ENCODE measurements around the gene AMBRA1.

DNA sequence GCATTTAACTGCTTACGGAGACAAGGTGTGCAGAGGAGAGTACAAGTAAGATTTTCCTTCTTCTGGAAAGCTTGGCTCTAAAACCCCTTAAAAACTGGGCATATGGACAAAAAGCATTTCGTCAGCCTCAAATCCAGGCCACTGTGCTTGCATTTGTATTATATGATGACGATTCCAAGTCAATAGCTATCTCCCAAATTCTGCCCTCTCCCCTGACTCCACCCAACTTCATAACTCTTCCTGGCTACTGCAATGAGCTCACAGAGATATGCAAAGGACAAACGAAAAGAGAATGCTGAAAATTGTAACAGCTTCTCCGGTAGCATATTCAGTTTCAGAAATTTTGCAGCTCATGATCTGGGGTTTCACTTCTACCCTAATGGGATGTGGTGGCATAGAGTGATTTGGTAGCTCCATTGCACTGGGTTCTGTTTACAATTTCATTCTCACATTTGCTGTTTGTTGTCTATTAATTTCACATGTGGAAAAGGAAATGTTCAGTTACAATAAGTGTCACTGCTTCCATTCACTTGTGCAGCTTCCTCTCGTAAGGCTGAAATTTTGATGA is 156.6 kb downstream of the AMBRA1 start:
- TF ChIP-seq, protein P1, sequence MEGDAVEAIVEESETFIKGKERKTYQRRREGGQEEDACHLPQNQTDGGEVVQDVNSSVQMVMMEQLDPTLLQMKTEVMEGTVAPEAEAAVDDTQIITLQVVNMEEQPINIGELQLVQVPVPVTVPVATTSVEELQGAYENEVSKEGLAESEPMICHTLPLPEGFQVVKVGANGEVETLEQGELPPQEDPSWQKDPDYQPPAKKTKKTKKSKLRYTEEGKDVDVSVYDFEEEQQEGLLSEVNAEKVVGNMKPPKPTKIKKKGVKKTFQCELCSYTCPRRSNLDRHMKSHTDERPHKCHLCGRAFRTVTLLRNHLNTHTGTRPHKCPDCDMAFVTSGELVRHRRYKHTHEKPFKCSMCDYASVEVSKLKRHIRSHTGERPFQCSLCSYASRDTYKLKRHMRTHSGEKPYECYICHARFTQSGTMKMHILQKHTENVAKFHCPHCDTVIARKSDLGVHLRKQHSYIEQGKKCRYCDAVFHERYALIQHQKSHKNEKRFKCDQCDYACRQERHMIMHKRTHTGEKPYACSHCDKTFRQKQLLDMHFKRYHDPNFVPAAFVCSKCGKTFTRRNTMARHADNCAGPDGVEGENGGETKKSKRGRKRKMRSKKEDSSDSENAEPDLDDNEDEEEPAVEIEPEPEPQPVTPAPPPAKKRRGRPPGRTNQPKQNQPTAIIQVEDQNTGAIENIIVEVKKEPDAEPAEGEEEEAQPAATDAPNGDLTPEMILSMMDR (IDR thresholded peaks at IDR 0.05) = no peak
- TF ChIP-seq POLR2A (IDR thresholded peaks at IDR 0.05) (no peak), POLR2AphosphoS5 (IDR thresholded peaks at IDR 0.05) (no peak)

Data from breast epithelium (tissue), 3 donors.